ENCODE results near the gene COMMD1. TPM values are rescaled to one million over a fixed set of nuclear protein-coding genes. Genes with fewer than 3 reads are reported as not detected.

Gene COMMD1
- total RNA-seq, 1 experiment from 2014 or later, result 24.7 TPM

DNA sequence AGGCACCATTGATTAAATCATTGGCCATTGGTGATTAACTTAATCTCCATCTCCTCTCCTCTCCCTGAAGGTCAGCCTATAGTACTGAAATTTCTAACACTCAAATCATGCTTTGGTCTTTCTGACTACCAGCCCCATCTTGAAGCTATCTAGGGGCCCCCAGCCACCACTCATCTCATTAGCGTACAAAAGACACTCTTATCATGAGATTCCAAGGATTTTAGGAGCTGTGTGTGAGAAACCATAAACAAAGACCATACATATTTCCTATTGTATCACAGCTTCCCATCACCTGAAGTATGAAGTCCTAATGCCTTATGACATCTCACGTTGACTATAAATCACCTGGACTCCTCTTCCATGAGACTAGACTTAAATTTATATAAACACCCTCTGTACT lies 196.4 kb downstream of the COMMD1 start:
- ChIA-PET CTCF (no interaction called here), POLR2A (no interaction called here)
- H3K27ac Mint-ChIP-seq, result no peak overlapping the region

DNA sequence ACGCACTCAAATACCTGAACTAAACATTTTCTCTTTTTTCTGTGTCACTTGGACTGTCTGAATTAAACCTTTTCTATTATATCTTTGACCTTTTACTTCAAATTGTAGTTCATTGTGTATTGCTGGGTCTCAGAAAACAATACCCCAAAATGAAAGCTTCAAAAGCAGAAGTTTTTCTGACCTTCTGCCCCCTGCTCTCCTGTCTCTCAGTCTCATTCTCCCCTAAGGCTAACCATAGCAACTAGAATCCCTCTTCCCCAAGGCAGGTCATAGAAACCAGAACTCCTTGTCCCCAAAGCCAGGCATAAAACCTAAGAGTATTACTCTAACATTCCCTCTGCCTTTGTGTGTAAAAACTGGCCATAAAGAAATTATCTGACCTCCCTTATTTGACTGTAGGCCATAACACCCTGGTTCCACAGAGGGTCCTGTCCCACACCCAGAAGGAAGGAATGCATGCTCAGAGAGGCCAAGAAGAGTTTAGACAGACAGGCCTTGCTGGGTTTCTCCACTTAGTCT lies 197.0 kb downstream of the COMMD1 start:
- Mint-ChIP-seq H3K27me3 (ENCODE audit: low read depth) (no peaks in the 10 kb centered on the region), H3K4me3 (no peak overlapping the region), H3K36me3 (no peaks in the 10 kb centered on the region), H3K9me3 (no peaks in the 10 kb centered on the region), H3K4me1 (peaks cover 17% of the 10 kb centered on the region), H3K27ac (peak overlapping the region; percentile 43; the same call in 1 of the 2 replicates)
- ChIA-PET CTCF (no interaction called here), POLR2A (no interaction called here)
- DNase-seq (ENCODE audit: low spot score), result no peak
- no peak for TF ChIP-seq SMAD4 (CRISPR knock-in tag; IDR thresholded peaks at IDR 0.05)
- TF ChIP-seq NFYB (CRISPR knock-in tag; conservative IDR thresholded peaks at IDR 0.05; ENCODE audit: low read depth), result no peak
- no peak for TF ChIP-seq ZNF317 (CRISPR knock-in tag; IDR thresholded peaks at IDR 0.05; ENCODE audit: borderline replicate concordance, low read depth)
- TF ChIP-seq, protein P1, sequence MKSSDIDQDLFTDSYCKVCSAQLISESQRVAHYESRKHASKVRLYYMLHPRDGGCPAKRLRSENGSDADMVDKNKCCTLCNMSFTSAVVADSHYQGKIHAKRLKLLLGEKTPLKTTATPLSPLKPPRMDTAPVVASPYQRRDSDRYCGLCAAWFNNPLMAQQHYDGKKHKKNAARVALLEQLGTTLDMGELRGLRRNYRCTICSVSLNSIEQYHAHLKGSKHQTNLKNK (CRISPR knock-in tag; IDR thresholded peaks at IDR 0.05), result no peak
- TF ChIP-seq TEAD1 (CRISPR knock-in tag; IDR thresholded peaks at IDR 0.05), result no peak
- no peak for TF ChIP-seq FOXP1 (CRISPR knock-in tag; IDR thresholded peaks at IDR 0.05; ENCODE audit: borderline replicate concordance)
- TF ChIP-seq NR2C2 (CRISPR knock-in tag; IDR thresholded peaks at IDR 0.05), result no peak
- TF ChIP-seq, protein P2, sequence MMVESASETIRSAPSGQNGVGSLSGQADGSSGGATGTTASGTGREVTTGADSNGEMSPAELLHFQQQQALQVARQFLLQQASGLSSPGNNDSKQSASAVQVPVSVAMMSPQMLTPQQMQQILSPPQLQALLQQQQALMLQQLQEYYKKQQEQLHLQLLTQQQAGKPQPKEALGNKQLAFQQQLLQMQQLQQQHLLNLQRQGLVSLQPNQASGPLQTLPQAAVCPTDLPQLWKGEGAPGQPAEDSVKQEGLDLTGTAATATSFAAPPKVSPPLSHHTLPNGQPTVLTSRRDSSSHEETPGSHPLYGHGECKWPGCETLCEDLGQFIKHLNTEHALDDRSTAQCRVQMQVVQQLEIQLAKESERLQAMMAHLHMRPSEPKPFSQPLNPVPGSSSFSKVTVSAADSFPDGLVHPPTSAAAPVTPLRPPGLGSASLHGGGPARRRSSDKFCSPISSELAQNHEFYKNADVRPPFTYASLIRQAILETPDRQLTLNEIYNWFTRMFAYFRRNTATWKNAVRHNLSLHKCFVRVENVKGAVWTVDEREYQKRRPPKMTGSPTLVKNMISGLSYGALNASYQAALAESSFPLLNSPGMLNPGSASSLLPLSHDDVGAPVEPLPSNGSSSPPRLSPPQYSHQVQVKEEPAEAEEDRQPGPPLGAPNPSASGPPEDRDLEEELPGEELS (CRISPR knock-in tag; IDR thresholded peaks at IDR 0.05), result no peak
- no peak for ATAC-seq

More for the DNA sequence above, 196.4 kb downstream of the COMMD1 start:
- H3K4me3 Mint-ChIP-seq, result no peak overlapping the region
- TF ChIP-seq, protein P3, sequence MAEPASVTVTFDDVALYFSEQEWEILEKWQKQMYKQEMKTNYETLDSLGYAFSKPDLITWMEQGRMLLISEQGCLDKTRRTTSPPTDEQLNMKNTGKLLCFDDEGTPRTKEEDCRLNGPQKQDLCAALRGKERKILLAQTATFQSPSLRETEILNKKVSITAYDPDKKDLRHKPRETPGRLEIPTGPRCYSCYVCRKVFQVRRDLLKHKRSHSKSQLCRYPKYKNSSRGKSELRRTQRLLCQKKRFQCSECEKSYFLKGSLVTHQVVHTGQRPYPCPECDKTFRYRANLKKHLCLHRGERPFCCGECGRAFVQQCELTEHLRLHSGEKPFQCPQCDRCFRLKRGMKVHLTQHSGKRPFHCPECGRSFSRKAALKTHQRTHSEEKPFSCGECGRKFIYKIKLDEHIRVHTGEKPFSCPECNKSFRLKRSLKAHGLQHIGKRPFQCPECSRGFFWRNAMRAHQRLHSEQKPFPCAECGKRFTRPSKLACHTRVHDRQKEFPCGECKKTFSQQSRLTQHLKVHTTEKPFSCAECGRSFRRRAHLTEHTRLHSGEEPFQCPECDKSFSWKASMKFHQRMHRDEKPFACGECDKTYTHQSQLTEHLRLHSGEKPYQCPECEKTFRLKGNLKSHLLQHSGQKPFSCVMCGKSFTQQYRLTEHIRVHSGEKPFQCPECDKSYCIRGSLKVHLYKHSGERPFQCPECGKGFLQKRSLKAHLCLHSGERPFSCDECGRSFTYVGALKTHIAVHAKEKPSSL (CRISPR knock-in tag; conservative IDR thresholded peaks at IDR 0.05), result no peak
- TF ChIP-seq MXD4 (CRISPR knock-in tag; IDR thresholded peaks at IDR 0.05; ENCODE audit: borderline replicate concordance) (no peak), ZNF263 (CRISPR knock-in tag; IDR thresholded peaks at IDR 0.05; ENCODE audit: low read depth) (no peak), CBFB (CRISPR knock-in tag; IDR thresholded peaks at IDR 0.05; ENCODE audit: low read depth) (no peak), ZNF232 (CRISPR knock-in tag; IDR thresholded peaks at IDR 0.05) (no peak), ETV6 (CRISPR knock-in tag; IDR thresholded peaks at IDR 0.05) (no peak), ZNF317 (CRISPR knock-in tag; IDR thresholded peaks at IDR 0.05; ENCODE audit: borderline replicate concordance, low read depth) (no peak), NFE2L1 (CRISPR knock-in tag; IDR thresholded peaks at IDR 0.05) (no peak)
- TF ChIP-seq, protein P4, sequence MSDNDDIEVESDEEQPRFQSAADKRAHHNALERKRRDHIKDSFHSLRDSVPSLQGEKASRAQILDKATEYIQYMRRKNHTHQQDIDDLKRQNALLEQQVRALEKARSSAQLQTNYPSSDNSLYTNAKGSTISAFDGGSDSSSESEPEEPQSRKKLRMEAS (CRISPR knock-in tag; IDR thresholded peaks at IDR 0.05), result no peak
- TF ChIP-seq, protein P5, sequence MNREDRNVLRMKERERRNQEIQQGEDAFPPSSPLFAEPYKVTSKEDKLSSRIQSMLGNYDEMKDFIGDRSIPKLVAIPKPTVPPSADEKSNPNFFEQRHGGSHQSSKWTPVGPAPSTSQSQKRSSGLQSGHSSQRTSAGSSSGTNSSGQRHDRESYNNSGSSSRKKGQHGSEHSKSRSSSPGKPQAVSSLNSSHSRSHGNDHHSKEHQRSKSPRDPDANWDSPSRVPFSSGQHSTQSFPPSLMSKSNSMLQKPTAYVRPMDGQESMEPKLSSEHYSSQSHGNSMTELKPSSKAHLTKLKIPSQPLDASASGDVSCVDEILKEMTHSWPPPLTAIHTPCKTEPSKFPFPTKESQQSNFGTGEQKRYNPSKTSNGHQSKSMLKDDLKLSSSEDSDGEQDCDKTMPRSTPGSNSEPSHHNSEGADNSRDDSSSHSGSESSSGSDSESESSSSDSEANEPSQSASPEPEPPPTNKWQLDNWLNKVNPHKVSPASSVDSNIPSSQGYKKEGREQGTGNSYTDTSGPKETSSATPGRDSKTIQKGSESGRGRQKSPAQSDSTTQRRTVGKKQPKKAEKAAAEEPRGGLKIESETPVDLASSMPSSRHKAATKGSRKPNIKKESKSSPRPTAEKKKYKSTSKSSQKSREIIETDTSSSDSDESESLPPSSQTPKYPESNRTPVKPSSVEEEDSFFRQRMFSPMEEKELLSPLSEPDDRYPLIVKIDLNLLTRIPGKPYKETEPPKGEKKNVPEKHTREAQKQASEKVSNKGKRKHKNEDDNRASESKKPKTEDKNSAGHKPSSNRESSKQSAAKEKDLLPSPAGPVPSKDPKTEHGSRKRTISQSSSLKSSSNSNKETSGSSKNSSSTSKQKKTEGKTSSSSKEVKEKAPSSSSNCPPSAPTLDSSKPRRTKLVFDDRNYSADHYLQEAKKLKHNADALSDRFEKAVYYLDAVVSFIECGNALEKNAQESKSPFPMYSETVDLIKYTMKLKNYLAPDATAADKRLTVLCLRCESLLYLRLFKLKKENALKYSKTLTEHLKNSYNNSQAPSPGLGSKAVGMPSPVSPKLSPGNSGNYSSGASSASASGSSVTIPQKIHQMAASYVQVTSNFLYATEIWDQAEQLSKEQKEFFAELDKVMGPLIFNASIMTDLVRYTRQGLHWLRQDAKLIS (CRISPR knock-in tag; IDR thresholded peaks at IDR 0.05; ENCODE audit: borderline replicate concordance), result no peak
- DNase-seq (ENCODE audit: low spot score), result no peak
- ATAC-seq, result no peak
- H3K27me3 Mint-ChIP-seq (ENCODE audit: low read depth), result no peaks in the 10 kb centered on the region
- peaks cover 17% of the 10 kb centered on the region for H3K4me1 Mint-ChIP-seq
- no peaks in the 10 kb centered on the region for H3K9me3 Mint-ChIP-seq
- no peaks in the 10 kb centered on the region for H3K36me3 Mint-ChIP-seq

All from WTC11 (cell line).